Kidney (tissue), 14 donors: ENCODE data around the gene EFCAB6. TPM values are rescaled to one million over a fixed set of nuclear protein-coding genes. Genes with fewer than 3 reads are reported as not detected.

Experiments
- DNase-seq, 5 donors: peaks; one replicate each; pipeline ENCODE4 v3.0.0-alpha.2; 2013 to 2020
- FAIRE-seq: peaks from 2 replicates; lab custom pipeline; 2012; peaks lifted over from hg19 to GRCh38; lab: Jason Lieb, UNC
- H3K27ac ChIP-seq, 2 donors: one replicate each; pipeline ENCODE4 v1.7.0; 2013; ENCODE audit warnings: low read depth in 2 of 2, low read length in 2 of 2, inconsistent platforms in 1 of 2
- H3K27me3 ChIP-seq: one replicate; pipeline ENCODE4 v1.7.1; 2013; ENCODE audit warnings: low read length, inconsistent platforms; ENCODE audit not compliant: control insufficient read depth, insufficient read depth
- H3K36me3 ChIP-seq, 3 donors: one replicate each; pipeline versions ENCODE4 v1.7.0 to v1.7.1; 2013; ENCODE audit warnings: low read length in 3 of 3, control low read depth in 1 of 3, inconsistent platforms in 1 of 3; ENCODE audit not compliant: insufficient read depth in 3 of 3, control insufficient read depth in 2 of 3
- H3K4me1 ChIP-seq, 3 donors: one replicate each; pipeline versions ENCODE4 v1.7.0 to v1.7.1; 2013; ENCODE audit warnings: low read length in 3 of 3, inconsistent platforms in 1 of 3, low read depth in 1 of 3; ENCODE audit not compliant: control insufficient read depth in 2 of 3, insufficient read depth in 2 of 3
- H3K4me3 ChIP-seq, 3 donors: one replicate each; pipeline versions ENCODE4 v1.7.0 to v1.8.1; 2013; ENCODE audit warnings: low read length in 3 of 3, control low read depth in 1 of 3, inconsistent platforms in 1 of 3
- H3K9ac ChIP-seq, 3 donors: one replicate each; pipeline versions ENCODE4 v1.7.0 to v1.7.1; 2013; ENCODE audit warnings: low read length in 3 of 3, control low read depth in 1 of 3, inconsistent platforms in 1 of 3
- H3K9me3 ChIP-seq, 3 donors: one replicate each; pipeline versions ENCODE4 v1.7.0 to v1.7.1; 2013; ENCODE audit warnings: low read length in 3 of 3, control low read depth in 1 of 3, inconsistent platforms in 1 of 3; ENCODE audit not compliant: control insufficient read depth in 2 of 3, insufficient read depth in 1 of 3
- intact Hi-C: fragments of 100-400 bp; cut with DNase I; formaldehyde crosslinking; loops from one replicate; pipeline ENCODE4 v1.11.1; 2022
- polyA plus RNA-seq: library from polyadenylated mRNA; stranded (reverse); fragments of 350-450 nt; fragmentation: Illumina TruSeq; extraction: RNeasy Lipid Tissue Mini Kit (QIAGEN cat#74804); gene quantifications from one replicate; pipeline ENCODE4 v1.2.3, GENCODE V29; 2014; ENCODE audit warnings: low read depth, low replicate concordance; ENCODE audit not compliant: insufficient read depth
- total RNA-seq: library from RNA; stranded (reverse); fragmentation: NEBNext Ultra II Directional; extraction: Animal tissue kit (Norgen Biotek cat#: 25700); gene quantifications from one replicate; pipeline ENCODE4 v1.2.1, GENCODE V29; 2021
- TF ChIP-seq, protein P1 (sequence below): IDR thresholded peaks from 3 replicates; pipeline ENCODE4 v1.5.1; 2012; ENCODE audit warnings: mild to moderate bottlenecking, moderate library complexity, borderline replicate concordance; ENCODE audit not compliant: insufficient read depth; ENCODE audit errors: extremely low read depth
- donor health status: control.
- donor health status: control.
- donor health status: control.
- donor health status: control.
- donor health status: control.
- donor health status: DM: yes; HTN: yes; CAD: no.
- donor health status: Normal renal cell carcinoma (clear cell type).

EFCAB6 gene
- total and polyA plus RNA-seq, 2 donors from 2014 or later = 1.5 to 11.8 TPM

DNA sequence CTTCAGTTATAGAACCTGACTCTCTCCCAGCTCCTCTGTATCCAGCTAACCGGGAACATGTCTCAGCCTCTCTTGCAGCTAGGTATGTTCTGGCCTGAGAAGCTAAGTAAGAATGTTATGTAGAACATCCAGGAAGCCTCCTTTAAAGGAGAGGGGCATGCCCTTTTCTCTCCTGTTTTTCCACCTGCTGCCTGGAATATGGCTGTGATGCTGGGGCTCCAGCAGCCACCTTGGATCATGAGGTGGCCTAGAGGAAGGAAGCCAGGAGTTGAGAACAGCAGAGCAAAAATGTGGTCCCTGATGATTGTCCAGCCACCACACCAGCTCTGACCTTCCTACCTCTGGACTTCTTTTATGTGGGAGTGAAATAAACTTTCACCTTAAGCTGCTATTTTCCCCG is 282.6 kb downstream of the EFCAB6 start:
- intact Hi-C loops = no loop called here
- Histone ChIP-seq H3K9me3 (peaks cover 0 to 2% (median 0%) of the 10 kb centered on the region in 3 donors), H3K9ac (no peak overlapping the region), H3K27ac (no peak overlapping the region), H3K36me3 (no peaks in the 10 kb centered on the region), H3K4me3 (no peak overlapping the region), H3K27me3 (no peaks in the 10 kb centered on the region), H3K4me1 (no peaks in the 10 kb centered on the region)
- DNase-seq (peak in 1 of 5 donors; percentile 10), FAIRE-seq (no peak)
- TF ChIP-seq, protein P1, sequence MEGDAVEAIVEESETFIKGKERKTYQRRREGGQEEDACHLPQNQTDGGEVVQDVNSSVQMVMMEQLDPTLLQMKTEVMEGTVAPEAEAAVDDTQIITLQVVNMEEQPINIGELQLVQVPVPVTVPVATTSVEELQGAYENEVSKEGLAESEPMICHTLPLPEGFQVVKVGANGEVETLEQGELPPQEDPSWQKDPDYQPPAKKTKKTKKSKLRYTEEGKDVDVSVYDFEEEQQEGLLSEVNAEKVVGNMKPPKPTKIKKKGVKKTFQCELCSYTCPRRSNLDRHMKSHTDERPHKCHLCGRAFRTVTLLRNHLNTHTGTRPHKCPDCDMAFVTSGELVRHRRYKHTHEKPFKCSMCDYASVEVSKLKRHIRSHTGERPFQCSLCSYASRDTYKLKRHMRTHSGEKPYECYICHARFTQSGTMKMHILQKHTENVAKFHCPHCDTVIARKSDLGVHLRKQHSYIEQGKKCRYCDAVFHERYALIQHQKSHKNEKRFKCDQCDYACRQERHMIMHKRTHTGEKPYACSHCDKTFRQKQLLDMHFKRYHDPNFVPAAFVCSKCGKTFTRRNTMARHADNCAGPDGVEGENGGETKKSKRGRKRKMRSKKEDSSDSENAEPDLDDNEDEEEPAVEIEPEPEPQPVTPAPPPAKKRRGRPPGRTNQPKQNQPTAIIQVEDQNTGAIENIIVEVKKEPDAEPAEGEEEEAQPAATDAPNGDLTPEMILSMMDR = no peak

- no peaks in the 10 kb centered on the region for H3K36me3 ChIP-seq
- H3K9me3 ChIP-seq = peaks cover 0 to 2% (median 0%) of the 10 kb centered on the region in 3 donors
- intact Hi-C loops = no loop called here
- no peak overlapping the region for H3K4me3 ChIP-seq
- TF ChIP-seq, protein P1 = no peak
- no peak overlapping the region for H3K27ac ChIP-seq
- no peaks in the 10 kb centered on the region for H3K4me1 ChIP-seq
- FAIRE-seq (no peak), DNase-seq (peak in 2 of 5 donors; percentile 23 to 45)
- no peaks in the 10 kb centered on the region for H3K27me3 ChIP-seq
- H3K9ac ChIP-seq = no peak overlapping the region
Measured at GRCh38 chr22:43528601-43529360, 283.3 kb downstream of the EFCAB6 start.

DNA sequence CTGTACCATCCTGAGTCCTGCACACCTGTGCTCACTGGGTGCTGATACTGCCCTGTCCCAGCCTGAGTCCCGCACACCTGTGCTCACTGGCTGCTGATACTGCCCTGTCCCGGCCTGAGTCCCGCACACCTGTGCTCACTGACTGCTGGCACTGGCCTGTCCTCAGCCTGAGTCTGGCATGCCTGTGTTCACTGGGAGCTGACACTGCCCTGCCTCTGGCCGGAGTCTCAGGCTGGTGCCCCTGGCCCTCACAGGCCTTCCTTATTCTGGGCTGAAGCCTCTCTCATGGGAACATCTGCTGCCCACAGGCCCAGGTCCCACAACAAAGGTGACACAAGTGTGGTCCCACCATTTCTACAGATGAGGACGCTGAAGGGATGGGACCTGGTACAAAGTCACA is 285.2 kb downstream of the EFCAB6 start:
- H3K27me3 ChIP-seq = no peaks in the 10 kb centered on the region
- no peaks in the 10 kb centered on the region for H3K36me3 ChIP-seq
- no peak overlapping the region for H3K4me3 ChIP-seq
- FAIRE-seq (no peak), DNase-seq (peak in 1 of 5 donors; percentile 17)
- H3K4me1 ChIP-seq = no peaks in the 10 kb centered on the region
- intact Hi-C loops = no loop called here
- peaks cover 0 to 2% (median 0%) of the 10 kb centered on the region in 3 donors for H3K9me3 ChIP-seq
- TF ChIP-seq, protein P1 = no peak
- no peak overlapping the region for H3K27ac ChIP-seq
- no peak overlapping the region for H3K9ac ChIP-seq
